GM19240 (cell line): ENCODE data around the gene NXF2.
"Not testable (repeated sequence)": the region's sequence is repeated elsewhere in the genome, so short reads cannot be mapped to it uniquely, and the experiment has no call there.

ENCODE experiments used
- DNase-seq: peaks from one replicate; pipeline ENCODE4 v3.0.0; 2011; ENCODE audit warnings: low spot score; ENCODE audit not compliant: insufficient read length

The NXF2 gene

GRCh38 chrX:102246893-102247292 is at the start of gene NXF2:
Gene NXF2, plus strand, starts transcription at chrX:102247167. Its CDS starts 59,912 bp downstream, at chrX:102307079.
- not testable (repeated sequence) for DNase-seq

- not testable (repeated sequence) for DNase-seq
Measured at GRCh38 chrX:102207940-102208339, 39.0 kb upstream of the NXF2 start.

GRCh38 chrX:102214986-102215385 is 32.0 kb upstream of the NXF2 start, which contains the start of gene TCP11X1:
Gene TCP11X1, plus strand, starts transcription at chrX:102215301.
- DNase-seq = not testable (repeated sequence)

- DNase-seq = not testable (repeated sequence)
Measured at GRCh38 chrX:102216497-102216896, 30.5 kb upstream of the NXF2 start.

GRCh38 chrX:102235678-102236077 is 11.3 kb upstream of the NXF2 start:
- DNase-seq = not testable (repeated sequence)

GRCh38 chrX:102240265-102240664 is 6.7 kb upstream of the NXF2 start:
- not testable (repeated sequence) for DNase-seq

GRCh38 chrX:102272231-102272630 is 25.3 kb downstream of the NXF2 start:
- DNase-seq = not testable (repeated sequence)

GRCh38 chrX:102338162-102338561 is 91.2 kb downstream of the NXF2 start:
- no peak for DNase-seq

GRCh38 chrX:102339312-102340298 is 92.6 kb downstream of the NXF2 start:
- DNase-seq = no peak

GRCh38 chrX:102341867-102342266 is 94.9 kb downstream of the NXF2 start:
- no peak for DNase-seq

- no peak for DNase-seq
Measured at GRCh38 chrX:102345916-102346315, 98.9 kb downstream of the NXF2 start.
